ENCODE data around the gene KAT7.
"Not testable (repeated sequence)": the region's sequence is repeated elsewhere in the genome, so short reads cannot be mapped to it uniquely, and the experiment has no call there.

Gene KAT7

DNA sequence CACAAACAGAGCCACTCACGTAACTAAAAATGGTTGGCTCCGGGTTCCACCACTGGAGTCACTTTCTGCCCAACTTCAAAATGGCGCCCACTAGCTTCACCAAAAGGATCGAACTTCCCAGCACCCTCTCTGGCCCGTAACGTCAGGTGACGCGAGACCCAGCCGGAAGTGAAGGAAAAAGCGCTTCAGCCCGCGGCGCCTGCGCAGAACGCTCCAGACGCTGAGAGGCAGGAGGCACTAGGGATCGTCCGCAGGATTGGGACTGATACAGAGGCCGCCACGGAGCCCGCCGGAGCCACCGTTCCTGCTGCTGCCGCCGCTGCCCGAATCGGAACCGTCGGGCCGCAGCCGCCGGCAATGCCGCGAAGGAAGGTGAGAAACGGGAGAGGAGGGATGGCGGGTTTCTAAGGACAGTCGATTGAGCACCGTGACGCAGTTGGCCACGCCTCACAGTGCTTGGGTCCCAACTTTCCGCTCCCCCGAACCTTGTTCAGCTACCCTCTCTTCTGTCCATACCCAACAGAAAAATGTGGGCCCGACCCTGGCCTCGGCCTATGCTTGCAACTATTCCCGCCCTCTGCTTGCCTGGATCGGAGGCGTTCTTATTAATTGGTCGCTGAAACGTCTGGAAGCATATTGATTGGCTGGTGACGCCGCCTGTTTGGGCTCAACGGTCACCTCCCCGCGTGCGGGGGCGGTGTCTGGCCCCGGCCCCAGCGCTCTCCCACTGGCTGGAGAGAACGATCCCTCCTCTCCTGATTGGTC, at the start of gene KAT7:
TSS of gene KAT7 (plus strand) at position 204 of the 765 bp plus-strand sequence. CDS start at position 358, 154 bp downstream.
- peak; percentile 98 for DNase-seq (ENCODE audit: low read depth)

GRCh38 chr17:49739641-49740271, 48.7 kb upstream of the KAT7 start:
- peak; percentile 87 for DNase-seq (ENCODE audit: low read depth)

DNA sequence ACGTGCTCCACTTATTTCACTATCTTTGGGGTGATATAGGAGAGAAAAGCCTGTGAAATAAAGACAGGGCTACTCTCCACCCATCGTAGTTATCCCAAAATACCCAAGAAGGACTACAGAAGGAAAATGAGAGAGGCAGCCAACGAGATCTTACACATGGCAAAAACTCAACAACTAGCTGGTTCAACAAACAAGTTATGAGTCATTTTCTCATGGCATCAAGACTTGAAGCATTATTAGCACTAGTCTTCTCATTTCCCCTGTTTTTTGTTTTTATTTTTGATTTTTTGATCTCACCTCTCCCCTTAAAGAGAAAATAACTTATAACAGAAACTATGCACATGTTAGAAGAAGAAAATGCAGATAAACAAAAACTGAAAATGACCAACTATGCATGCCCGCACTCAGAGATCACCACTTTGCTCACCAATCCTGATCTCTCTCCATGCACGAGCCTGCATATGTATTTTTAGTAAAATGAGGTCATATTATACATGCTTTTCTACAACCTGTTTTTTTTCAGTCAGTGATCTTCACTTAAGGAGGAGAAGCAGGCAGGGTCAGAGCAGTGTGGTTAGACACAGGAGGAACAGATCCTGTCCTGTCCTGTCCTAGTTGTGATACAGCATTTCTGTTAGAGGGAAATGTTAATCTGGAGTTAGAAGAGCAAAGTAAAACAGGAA, 47.3 kb upstream of the KAT7 start:
- no peak for DNase-seq (ENCODE audit: low read depth)

- DNase-seq (ENCODE audit: low read depth): no peak
These were observed 46.8 kb upstream of the KAT7 start for GRCh38 chr17:49741692-49742076.

GRCh38 chr17:49742166-49742638, 46.3 kb upstream of the KAT7 start:
- no peak for DNase-seq (ENCODE audit: low read depth)

DNA sequence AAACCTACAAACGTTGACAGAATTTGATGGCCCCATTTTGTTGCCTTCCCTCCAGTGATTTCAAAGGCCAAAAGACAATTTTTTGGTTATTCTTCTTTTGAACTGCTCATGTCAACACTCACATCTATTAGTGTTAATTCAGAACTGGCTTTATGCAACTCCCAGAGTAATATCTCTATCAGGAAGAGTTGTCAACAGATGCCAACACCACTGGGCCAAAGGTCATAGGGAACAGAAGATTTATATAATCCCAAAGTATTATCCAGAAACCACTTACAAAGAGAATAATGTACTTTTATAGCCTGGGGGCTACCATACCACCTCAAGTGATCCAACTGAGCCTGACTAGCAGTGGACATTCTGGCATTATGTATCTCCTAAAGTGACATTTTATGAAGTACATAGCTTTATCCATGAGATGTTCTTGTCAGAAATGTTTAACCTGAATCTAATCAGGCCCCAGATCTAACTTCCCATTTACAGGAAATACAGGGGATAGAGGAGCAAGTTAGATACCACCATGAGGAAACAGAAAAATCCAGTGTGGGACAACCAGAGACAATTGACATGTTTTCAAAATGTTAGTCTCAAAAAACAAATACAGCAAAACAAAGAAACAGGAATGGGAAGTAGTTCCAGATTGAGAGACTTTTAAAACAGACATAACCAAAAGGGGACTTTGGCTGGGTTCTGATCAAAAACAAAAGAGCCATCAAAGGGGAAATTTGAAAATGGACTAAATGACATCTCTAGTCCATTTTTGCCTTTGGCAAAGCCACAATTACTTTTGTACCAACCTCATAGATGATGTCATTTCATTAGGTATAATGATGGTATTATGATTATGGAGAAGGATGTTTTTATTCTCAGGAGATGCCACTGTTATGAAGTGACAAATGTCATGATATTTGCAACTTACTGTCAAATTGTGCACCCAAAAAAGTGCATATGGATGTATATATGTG, 43.0 kb upstream of the KAT7 start:
- no peak for DNase-seq (ENCODE audit: low read depth)

GRCh38 chr17:49746791-49747490, 41.5 kb upstream of the KAT7 start:
- DNase-seq (ENCODE audit: low read depth): no peak

- DNase-seq (ENCODE audit: low read depth): no peak
These were observed 40.8 kb upstream of the KAT7 start for GRCh38 chr17:49747632-49748031.

- no peak for DNase-seq (ENCODE audit: low read depth)
These were observed 40.3 kb upstream of the KAT7 start for GRCh38 chr17:49748223-49748622.

- peak; percentile 49 for DNase-seq (ENCODE audit: low read depth)
These were observed 39.7 kb upstream of the KAT7 start for GRCh38 chr17:49748791-49749190.

- DNase-seq (ENCODE audit: low read depth): no peak
These were observed 38.8 kb upstream of the KAT7 start for GRCh38 chr17:49749730-49750129.

- DNase-seq (ENCODE audit: low read depth): no peak
These were observed 36.0 kb upstream of the KAT7 start for GRCh38 chr17:49752508-49752907.

DNA sequence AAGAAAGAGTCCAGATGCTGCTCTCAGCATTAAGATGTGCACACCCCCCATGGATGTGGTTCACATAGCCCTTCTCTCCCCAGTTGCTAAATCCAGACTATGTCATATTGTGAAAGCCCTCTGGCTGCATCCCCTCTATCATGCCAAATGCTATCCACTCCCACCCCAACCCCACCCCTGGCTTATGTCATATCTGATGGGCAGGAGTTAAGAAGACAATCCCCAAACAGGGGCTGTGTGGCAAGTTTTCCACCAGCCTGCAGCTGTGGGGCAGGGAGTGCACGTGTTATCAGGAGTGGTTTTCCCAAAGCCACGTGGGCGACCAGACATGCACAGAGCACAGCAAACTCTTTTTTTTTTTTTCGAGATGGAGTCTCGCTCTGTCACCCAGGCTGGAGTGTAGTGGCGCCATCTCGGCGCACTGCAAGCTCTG, 34.5 kb upstream of the KAT7 start:
- no peak for DNase-seq (ENCODE audit: low read depth)

GRCh38 chr17:49755663-49756283, 32.7 kb upstream of the KAT7 start:
- DNase-seq (ENCODE audit: low read depth): no peak

DNA sequence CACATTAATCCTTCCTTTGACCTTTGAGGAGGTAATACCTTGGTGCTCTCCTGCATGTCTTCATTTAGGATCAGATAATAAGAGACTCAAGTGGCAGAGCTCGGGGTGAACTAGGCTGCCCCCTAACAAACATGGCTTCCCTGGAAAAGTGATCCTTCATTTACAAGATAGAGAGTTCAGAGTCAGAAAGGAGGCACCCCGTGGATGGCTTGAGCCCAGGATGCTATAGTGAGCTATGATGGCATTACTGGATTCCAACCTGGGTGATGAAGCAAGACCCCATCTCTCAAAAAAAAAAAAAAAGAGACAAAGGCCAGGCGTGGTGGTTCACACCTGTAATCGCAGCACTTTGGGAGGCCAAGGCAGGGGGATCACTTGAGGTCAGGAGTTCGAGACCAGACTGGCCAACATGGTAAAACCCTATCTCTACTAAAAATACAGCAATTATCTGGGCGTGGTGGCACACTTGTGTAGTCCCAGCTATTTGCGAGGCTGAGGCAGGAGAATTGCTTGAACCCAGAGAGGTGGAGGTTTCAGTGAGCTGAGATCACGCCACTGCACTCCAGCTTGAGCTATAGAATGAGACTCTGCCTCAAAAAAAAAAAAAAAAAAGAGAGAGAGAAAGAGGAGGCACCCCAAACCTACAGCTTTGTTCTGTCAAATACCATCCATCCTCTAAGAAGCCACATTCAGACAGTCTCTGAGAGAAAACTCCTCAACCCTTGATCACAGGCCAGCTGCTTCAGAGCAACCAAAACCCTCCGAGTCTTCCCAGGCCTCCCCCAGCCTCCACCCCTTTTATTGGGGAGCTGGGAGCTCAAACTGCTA, 31.9 kb upstream of the KAT7 start:
- no peak for DNase-seq (ENCODE audit: low read depth)

GRCh38 chr17:49757151-49757777, 31.2 kb upstream of the KAT7 start:
- no peak for DNase-seq (ENCODE audit: low read depth)

DNA sequence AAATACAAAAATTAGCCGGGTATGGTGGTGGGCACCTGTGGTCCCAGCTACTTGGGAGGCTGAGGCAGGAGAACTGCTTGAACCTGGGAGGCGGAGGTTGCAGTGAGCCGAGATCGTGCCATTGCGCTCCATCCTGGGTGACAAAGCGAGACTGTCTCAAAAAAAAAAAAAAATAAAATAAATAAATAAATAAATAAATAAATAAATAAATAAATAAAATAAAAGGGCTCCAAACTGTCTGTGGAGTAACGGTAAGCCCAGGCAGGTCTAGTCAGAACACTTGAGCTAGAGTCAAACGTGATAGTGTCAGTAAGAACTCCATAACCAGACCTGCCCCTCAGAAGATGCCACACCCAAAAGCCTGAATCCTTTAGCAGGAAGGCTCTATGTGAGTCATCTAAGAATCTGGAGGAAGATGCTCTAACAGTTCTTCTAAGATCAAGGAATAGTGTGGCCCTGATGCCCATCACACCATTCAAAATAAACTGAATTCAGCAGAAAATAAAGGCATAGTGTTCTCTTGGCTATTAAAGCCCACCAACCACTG, 29.9 kb upstream of the KAT7 start:
- not testable (repeated sequence) for DNase-seq (ENCODE audit: low read depth)

DNA sequence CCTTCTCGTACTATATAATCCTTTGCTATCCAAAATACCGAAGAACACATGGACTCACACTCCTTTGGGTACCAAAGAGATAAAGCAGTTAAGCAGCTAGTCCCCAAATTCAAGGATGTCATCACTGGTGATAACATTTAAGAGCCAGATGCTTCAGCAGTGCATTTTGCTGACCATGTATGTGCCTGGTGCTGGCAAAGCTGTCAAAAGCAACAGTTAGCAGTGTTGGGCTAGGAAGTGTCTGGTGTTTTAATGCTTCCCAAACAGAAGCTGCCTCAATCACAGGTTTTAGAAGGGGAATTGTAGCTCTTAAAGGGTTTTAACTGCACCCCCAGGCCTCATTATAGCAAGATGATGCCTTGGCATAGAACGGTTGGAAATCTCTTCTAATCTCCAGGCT, 29.3 kb upstream of the KAT7 start:
- DNase-seq (ENCODE audit: low read depth): no peak

DNA sequence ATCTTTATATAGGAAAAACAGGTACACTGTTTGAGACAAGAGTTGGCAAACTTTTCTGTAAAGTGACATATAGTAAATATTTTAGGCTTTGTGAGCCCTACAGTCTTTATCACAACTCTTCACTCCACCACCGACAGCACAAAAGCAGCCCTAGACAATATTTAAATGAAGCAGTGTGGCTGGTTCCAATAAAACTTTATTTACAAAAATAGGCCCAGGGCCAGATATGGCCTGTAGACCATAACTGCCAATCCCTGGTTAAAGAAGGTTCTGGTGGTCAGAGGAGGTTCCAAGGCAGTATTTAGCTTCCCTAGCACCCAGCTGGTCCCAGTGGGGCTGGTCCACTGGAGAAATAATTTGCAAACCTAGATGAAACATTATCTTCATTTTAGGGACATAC, 28.2 kb upstream of the KAT7 start:
- DNase-seq (ENCODE audit: low read depth): no peak
